ENCODE measurements around the gene PRLR.

DNA sequence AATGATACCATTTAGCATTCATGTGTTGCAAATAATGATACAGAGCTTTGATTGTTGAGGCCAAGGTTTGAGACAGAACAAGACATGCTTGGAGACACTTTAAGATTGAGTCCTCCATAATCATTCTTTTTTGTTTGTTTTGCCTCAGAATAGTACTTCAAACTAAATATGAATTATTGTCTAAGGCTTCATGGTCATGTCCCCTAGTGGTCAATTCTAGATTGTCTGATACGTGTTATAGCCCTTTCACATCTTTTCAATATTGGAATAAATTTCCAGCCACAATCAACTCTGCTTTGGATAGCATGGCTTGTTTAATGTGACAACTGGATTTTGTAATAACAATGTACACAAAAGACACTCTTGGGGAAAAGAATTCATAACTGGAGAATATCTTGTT is 64.2 kb downstream of the PRLR start:
- TF ChIP-seq CTCF (IDR thresholded peaks at IDR 0.05): peak in 1 of 12 donors; percentile 16
- TF ChIP-seq POLR2A (IDR thresholded peaks at IDR 0.05): no peak

All from heart left ventricle (tissue), 13 donors.